T-helper 22 cell (primary cell): ENCODE results near the gene ZNF8.
"Not testable (repeated sequence)": the region's sequence is repeated elsewhere in the genome, so short reads cannot be mapped to it uniquely, and the experiment has no call there.

Experiments used
- DNase-seq: peaks from one replicate; pipeline ENCODE4 v3.0.0-alpha.2; 2020; ENCODE audit warnings: low read depth

The ZNF8 gene

DNA sequence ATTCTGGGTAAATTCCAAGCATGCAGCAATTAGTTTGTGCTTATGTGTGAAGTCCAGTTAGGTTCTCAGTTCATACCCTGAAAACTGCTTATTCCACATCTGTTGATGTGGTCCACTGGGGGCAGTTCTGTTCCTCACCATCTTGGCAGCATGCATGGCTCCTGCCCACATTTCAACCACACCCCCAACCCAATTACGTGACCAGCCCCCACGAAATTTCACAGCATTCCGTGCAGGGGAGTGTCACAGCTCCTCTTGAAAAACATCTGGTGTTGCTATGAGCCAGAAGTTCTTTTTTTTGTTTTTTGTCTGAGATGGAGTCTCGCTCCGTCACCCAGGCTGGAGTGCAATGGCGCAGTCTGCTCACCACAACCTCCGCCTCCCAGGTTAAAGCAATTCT lies 17.3 kb downstream of the ZNF8 start:
- no peak for DNase-seq

DNA sequence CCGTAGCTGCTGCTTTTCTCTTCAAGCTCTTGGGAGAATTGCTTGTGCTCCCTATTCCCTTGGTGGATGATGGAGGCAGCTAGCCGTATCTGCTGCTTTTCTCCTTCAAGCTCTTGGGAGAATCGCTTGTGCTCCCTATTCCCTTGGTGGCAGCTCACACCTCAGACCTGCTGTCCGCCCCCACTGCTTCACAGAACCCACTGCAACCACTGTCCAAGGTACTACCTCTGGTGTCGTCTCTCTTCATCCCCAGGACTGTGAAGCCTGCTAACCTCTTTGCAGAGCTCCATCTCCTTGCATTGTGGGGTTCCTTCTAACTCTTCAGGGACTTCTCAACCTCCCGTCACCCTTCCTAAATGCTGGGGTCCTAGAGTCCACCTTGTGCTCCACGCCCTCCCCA lies 21.9 kb downstream of the ZNF8 start:
- no peak for DNase-seq

DNA sequence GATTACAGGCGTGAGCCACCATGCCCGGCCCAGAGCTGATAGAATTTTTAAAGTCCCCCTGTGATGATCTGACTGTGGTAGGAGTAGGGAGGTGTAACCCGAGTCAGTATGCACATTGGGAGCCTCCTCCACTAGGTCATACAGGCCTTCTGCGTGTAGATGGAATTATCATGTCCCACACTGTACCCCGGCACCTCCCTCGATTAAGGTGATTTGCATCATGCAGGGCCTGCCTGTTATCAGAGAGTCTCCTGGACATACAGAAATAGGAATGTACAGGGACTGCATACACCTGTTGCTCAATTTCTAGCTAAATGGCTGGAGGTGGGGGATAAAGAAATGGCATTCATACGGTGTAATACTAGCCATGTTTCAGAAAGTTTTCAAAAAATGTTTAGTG lies 25.5 kb downstream of the ZNF8 start:
- no peak for DNase-seq

DNA sequence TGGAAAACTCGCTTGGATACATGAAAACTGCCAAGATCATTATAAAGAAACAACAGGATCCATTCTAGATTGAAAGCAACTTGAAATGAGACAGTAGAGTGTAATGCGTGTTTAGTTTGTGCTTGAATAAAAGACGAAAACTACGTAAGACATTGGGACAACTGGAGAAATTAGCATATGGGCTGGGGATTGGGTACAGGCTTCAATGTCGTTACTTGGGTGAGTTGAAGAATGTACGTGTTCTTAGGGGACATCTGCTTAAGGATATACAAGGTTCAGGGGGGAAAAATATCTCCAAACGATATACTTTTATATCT lies 26.0 kb downstream of the ZNF8 start:
- no peak for DNase-seq

DNA sequence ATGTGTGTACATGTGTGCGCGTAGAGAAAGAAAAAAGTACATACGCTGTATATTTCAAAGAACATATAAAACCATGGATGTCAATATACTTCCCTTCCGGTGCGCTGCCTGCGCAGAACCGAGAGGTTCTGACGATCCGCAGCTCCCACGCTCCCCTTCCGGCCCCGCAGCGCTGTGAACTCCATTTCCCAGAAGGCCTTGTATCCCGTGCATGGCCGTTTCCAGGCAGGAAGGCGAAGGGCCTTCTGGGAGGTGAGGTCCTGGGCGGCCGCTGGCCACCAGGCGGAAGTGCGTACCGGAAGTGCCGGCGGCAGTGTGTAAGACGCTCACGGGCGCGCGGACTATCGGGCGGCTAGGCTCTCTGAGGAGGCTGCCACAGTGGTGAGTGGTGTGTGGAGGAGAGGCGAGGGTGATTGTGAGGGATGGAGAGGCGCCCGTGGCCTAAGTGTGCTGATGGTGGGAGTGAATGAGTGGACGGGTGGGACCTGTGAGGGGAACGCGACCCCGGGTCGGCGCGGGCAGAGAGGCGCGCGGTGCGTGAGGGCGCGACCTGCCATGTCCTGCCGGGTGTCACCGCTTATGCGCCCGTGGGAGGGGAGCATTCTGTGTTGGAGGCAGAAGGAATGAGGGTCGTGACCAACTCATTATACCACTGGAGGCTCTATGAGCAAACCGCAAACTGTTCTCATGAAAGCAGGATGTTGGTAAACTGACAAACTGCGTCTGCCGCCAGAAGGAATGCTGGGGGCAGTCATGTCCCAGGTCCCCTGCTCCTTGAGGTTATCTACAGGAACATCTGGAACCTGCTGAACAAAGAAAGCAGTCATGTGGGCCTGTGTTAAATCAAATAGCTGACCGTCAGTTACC lies 26.5 kb downstream of the ZNF8 start, which contains the start of gene ERVK3-1:
Gene ERVK3-1, plus strand, starts transcription at position 313 of the 867 bp plus-strand sequence. CDS start 6,792 bp downstream, outside the sequence.
- peak; percentile 95 for DNase-seq

DNA sequence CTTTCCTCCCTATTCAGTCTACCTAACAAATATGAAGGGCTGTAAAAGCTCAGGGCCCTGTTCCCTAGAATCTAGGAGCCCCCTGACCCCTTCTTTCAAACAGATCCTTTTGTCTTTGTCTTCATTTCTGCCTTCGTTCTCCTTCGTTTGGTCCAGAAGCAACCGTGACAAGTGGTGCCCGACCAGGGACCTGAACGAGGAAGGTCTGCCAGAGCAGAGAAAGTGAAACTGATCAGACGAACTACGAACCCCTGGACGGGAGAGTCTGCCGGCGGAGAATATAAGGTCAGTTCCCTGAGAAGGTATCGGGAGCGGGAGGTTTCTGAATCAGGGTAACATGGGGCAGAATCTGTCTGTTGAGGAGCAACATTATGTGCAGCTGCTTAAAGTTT lies 27.2 kb downstream of the ZNF8 start:
- no peak for DNase-seq

DNA sequence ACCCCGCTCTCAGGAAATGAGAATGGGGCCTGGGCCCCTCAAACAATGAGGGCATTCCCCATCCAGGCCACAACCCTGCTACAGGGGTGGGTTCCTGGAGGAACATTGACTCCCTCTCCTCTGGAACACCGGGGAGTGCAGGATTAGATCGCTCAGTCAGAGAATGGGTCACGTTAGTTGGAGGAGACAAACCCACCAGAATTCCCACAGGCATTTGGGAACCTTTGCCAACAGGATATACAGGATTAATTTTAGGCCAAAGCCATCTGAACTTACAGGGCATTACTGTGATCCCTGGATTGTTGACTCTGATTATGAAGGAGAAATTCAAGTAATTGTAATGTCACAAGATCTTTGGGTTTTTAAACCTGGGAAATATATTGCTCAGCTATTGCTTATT lies 29.0 kb downstream of the ZNF8 start:
- no peak for DNase-seq

DNA sequence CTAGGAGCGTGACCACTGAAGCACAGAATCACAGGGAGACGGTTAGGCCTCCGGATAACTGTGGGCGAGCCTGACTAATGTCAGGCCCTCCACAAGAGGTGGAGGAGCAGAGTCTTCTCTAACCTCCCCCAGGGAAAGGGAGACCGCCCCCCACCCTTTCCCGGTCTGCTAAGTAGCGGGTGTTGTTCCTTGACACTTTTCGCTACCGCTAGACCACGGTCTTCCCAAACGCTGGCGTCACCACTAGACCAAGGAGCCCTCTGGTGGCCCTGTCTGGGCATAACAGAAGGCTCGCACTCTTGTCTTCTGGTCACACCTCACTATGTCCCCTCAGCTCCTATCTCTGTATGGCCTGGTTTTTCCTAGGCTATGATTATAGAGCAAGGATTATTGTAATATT lies 31.9 kb downstream of the ZNF8 start:
- not testable (repeated sequence) for DNase-seq

DNA sequence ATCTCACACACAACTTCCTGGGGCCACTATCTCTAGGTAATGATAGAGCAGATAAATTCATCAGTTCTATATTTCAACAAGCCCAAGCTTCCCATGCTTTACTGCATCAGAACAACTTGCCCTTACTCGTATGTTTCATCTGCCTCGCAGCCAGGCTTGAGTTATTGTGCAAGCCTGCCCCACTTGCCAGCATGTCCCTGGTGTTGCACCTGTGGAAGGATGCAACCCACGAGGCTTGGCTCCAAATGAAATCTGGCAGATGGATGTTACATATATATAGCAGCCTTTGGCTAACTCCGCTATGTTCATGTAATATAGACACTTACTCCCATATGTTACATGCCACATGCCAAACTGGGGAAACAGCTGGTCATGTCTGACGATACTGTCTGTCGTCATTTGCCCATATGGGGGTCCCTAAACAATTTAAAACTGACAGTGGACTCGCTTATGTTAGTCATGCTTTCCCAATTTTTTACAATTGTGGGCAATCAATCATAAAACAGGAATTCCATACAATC lies 32.6 kb downstream of the ZNF8 start:
- no peak for DNase-seq

DNA sequence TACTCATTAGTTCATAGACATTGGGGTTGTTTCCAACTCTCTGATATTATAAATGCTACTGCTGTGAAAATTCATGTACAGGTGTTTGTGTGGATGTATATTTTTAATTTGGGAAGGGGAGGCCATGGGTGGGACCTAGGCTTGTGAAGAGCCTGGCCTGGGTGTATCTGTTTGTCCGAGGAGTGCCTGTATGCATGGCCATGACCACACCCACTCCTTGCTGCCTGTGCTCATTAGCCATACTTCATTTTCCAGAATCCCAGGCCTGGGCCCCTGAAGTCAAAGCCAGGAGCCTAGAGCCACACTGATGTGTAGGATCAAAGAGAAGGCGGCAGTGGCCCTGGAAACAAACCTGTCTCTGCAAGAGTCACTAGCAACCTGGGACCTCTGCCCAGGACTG lies 36.8 kb downstream of the ZNF8 start:
- no peak for DNase-seq

DNA sequence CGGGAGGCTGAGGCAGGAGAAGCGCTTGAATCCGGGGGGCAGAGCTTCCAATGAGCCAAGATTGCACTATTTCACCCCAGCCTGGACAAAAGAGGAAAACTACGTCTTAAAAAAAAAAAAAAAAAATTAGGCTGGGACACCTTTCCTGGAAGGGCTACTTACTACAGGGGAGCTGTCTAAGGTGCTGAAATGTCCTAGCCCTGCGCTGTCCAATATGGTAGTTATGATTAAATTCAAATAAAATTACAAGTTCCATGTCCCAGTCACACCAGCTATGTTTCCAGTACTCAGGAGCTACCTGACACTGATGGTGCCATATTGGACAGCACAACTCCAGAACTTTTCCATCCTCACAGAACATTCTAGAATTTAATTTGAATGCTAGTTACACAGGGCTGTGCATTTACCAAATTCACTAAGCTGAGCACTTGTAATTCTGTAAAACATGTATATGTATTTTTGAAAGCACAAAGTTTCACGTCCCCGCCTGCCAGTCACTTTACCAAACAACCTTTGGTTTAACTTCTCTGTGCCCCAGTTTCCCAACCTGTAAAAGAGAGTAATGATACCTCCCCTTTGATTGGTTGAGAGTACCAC lies 38.8 kb downstream of the ZNF8 start:
- DNase-seq: no peak

DNA sequence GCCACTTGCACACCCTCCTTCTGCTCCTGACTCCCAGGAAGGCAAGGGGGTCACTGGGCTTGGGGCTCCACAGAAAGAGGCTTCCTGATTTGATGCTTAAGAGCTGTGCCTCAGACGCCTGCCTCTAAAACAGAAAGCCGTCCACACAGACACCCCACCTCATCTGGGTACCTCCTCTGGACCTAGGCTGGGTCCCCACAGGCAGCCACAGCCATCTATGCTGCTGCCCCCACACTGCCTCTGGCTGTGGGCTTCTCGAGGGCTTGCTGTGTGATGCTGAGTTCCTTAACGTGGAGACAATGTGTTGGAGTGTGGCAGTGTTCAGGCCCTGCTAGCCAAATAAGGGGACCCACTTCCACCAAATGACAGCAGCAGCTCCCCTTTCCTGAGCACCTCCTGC lies 39.5 kb downstream of the ZNF8 start:
- DNase-seq: no peak

DNA sequence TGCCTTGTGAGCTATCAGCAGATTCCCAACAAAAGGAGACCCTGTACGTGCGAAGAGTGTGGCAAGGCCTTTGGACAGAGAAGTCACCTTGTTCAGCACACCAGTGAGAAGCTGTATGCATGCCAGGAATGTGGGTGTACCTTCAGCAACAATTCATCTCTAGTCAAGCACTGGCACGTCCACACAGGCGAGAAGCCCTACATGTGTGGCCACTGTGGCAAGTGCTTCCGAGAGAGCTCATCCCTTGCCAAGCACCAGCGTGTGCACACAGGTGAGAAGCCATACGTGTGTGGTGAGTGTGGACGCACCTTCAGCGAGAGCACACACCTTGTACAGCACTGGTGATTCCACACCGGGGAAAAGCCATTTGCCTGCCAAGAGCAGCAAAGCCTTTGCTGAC lies 40.5 kb downstream of the ZNF8 start:
- DNase-seq: no peak

DNA sequence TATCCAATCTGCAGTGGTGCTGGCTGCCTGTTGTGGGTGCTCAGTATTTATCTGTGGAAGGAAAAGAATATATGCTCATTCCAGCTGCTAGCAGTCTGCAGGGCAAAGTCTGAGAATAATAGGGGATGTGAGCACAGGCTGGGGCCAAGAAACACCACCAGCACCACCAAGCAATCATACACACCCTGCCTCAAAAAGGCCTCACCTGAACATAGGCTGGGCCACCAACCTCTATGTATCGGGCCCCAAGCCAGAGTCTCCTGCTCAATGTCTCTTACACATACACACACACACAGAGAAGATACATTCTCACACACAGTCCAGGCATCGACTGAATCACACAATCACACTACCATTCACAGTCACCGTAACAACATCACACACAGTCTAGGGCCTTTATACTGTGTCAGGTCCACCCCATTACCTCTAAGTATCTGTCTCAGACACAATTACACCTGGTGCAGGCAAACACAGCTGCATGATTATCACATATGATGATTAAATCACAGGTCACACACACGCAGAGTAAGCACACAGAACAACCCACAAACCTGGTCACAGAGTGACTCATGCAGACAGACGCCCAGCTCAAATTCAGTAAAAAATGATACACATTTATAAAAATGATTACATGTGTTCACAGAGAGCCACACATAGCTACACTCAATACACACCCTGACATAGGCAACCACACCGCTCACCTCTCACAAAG lies 46.7 kb downstream of the ZNF8 start:
- no peak for DNase-seq

DNA sequence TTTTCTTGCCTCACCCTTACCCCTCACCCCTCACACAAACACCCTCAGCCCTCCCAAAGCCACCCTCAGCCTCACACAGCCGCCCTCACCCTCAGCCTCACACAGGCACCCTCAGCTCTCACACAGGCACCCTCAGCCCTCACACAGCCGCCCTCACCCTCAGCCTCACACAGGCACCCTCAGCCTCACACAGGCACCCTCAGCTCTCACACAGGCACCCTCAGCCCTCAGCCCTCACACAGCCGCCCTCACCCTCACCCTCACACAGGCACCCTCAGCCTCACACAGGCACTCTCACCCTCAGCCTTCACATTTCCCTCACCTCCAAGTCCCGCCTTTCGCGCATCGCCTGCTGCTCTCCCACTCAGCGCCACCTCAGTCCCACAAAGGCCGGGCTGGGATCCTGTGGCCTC lies 47.8 kb downstream of the ZNF8 start:
- DNase-seq: no peak

DNA sequence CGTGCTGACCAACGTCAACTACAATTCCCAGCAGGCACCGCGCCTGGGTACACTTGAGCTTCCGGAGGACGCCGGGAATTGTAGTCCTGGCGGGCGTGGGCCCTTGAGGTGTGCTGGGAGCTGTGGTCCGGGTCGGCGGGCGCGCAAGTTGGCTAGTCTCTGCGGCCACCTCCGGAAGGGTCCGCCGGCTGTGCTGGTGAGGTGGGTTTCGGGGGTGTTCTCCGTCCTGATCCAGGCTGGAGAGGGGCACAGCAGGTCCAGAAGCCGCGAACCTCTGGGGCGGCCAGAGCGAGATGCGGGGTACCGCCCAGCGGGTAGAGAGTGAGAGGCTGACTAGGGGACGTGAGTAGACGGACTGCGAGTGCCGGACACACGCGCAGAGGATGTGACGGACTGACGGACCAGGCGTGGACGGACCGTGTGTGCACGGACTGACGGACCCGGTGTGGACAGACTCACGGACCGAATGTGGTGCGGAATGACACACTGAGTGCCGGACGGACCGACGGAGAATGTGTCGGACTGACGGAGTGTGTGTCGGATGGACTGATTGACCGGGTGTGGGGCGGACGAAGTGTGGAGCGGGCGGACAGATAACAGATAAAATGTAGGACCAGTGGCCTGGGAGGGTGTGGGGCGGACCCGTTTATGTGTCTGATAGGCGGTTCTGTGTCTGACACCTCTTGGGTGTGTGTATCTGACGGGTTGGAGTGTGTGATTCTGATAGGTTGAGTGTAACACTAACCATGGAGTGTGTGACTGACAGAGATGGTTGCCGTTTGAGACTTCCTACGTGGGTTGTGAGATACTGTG lies 48.4 kb downstream of the ZNF8 start, which contains the start of gene ZSCAN22:
Gene ZSCAN22, plus strand, starts transcription at position 81 of the 813 bp plus-strand sequence. CDS start 7,809 bp downstream, outside the sequence.
- peak; percentile 81 for DNase-seq

DNA sequence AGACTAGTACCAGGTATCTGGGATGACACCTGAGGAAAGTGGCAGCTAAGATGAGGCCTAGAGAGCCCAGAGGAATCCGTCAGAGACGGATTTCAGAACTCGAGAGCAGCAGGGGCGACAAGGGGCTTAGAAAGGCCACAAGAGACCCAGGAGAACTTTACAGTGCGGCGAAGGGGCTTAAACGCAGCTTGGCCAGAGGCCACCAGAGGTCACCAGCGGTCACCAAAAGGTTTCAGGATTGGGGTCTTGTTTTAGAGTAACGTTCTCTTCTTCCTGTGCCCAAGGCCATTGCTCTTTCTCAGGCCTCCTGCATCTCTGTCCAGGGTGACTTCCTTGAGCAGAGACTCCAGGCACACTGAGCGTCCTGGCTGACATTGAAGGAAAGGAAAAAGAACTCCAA lies 50.2 kb downstream of the ZNF8 start:
- DNase-seq: no peak

DNA sequence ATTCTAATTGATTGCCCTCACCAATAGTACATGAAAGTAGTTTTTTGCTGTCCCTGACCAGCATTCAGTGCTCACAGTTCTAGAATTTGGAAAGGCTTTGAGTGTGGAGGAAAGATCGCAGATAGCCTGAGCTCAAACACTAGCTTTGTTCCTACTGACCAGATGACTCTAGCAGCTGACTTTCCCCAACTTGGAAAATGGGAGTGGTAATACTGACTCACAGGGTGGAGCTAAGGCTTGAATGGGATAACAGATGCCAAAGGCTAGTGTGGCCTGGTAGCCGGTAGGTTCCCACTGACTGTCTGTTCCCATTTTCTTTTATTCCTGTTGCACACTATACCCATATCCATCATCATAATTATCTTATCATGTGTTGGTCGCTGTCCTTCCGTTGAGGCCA lies 51.7 kb downstream of the ZNF8 start:
- DNase-seq: no peak

DNA sequence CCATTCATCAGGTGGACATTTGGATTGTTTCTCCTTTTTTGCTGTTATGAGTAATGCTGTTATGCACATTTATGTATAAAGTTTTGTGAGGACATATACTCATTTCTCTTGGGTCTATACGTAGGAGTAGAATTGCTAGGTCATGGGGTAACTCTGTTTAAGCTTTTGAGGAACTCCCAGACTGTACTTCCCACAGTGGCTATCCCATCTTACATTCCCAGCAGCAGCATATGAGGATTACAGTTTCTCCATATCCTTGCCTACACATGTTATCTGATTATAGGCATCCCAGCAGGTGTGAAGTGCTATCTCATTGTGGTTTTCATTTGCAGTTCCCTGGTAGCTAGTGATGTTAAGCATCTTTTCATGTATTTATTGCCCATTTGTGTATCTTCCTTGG lies 53.9 kb downstream of the ZNF8 start:
- DNase-seq: no peak

DNA sequence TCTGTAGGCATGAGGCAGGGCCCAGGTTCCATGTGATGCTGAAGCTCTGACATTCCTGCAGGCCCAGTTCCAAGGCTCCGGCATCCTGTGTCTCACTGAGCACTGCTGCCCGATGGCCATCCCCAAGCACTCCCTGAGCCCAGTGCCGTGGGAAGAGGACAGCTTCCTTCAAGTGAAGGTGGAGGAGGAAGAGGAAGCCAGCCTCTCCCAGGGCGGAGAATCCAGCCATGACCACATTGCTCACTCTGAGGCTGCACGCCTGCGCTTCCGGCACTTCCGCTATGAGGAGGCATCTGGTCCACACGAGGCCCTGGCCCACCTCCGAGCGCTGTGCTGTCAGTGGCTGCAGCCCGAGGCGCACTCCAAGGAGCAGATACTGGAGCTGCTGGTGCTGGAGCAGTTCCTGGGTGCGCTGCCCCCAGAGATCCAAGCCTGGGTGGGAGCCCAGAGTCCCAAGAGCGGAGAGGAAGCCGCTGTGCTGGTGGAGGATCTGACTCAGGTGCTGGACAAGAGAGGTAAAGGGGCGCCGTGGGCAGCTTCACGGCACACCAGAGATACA lies 56.0 kb downstream of the ZNF8 start:
- DNase-seq: no peak

DNA sequence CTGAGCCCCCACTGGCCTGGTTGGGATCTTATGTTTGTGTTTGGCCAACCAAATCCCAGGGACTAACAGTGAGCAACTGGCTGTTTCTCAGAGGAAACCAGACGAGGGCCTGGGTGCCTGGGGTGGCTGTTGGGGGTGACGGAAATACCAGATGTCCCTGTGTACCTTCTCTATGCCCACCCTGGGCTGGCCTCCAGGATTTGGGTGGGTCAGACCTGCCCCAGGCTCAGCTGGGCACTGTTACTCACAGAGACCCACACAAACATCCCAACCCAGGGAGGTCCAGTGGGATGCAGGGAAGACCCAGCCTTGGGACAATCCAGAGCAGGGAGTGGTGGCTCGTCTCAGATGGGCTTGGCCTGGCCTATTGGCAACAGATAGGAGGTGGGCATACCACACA lies 56.9 kb downstream of the ZNF8 start:
- no peak for DNase-seq

DNA sequence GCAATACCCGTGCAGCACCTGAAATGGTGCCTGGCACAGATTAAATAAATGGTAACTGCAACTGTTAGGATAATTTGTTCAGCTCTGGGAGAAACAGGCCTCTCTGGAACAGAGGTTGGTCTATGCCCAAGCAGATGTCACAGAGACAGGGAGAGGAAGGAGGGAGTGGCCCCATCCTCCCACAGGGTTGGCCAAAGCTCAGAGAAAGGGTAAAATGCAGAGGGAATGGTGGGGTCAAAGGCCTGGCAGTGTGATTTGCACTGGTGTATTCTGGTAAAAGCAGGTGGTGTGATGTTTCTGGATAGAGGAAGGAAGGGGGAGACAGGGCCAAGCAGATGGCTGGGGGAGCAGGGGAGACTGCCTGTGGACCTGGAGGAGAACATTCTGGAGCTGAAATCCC lies 57.5 kb downstream of the ZNF8 start:
- DNase-seq: no peak
